ENCODE data around the gene HBA1. TPM values are rescaled to one million over a fixed set of nuclear protein-coding genes. Genes with fewer than 3 reads are reported as not detected.
"Not testable (repeated sequence)": the region's sequence is repeated elsewhere in the genome, so short reads cannot be mapped to it uniquely, and the experiment has no call there.

The HBA1 gene
- polyA plus RNA-seq = under 1 TPM; 0.47 to 0.55 TPM

DNA sequence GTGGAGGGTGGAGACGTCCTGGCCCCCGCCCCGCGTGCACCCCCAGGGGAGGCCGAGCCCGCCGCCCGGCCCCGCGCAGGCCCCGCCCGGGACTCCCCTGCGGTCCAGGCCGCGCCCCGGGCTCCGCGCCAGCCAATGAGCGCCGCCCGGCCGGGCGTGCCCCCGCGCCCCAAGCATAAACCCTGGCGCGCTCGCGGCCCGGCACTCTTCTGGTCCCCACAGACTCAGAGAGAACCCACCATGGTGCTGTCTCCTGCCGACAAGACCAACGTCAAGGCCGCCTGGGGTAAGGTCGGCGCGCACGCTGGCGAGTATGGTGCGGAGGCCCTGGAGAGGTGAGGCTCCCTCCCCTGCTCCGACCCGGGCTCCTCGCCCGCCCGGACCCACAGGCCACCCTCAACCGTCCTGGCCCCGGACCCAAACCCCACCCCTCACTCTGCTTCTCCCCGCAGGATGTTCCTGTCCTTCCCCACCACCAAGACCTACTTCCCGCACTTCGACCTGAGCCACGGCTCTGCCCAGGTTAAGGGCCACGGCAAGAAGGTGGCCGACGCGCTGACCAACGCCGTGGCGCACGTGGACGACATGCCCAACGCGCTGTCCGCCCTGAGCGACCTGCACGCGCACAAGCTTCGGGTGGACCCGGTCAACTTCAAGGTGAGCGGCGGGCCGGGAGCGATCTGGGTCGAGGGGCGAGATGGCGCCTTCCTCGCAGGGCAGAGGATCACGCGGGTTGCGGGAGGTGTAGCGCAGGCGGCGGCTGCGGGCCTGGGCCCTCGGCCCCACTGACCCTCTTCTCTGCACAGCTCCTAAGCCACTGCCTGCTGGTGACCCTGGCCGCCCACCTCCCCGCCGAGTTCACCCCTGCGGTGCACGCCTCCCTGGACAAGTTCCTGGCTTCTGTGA is at the start of gene HBA1:
HBA1 (plus strand) TSS at position 204 of the 906 bp plus-strand sequence; CDS start at position 241, 37 bp downstream.
- not testable (repeated sequence) for H3K9me3 ChIP-seq (ENCODE audit: control insufficient read depth in 2 of 2, insufficient read depth in 1 of 2, low read depth in 1 of 2, low read length in 1 of 2); H3K4me3 ChIP-seq (ENCODE audit: low read depth in 1 of 2, low read length in 2 of 2); H3K27ac ChIP-seq (ENCODE audit: low read depth in 2 of 2, low read length in 1 of 2); H3K36me3 ChIP-seq (ENCODE audit: control insufficient read depth in 2 of 2, insufficient read depth in 2 of 2, low read length in 1 of 2)
- H3K4me1 ChIP-seq (ENCODE audit: control insufficient read depth in 2 of 2, insufficient read depth in 2 of 2, low read length in 1 of 2) = peaks cover 5 to 11% of the 10 kb centered on the region in 2 donors
- peaks cover 7 to 17% of the 10 kb centered on the region in 2 donors for H3K27me3 ChIP-seq (ENCODE audit: control insufficient read depth in 1 of 2, insufficient read depth in 2 of 2, low read length in 2 of 2)
- WGBS, 2 donors = 5% methylated on average over 25 to 43 of the region's 88 CpGs

DNA sequence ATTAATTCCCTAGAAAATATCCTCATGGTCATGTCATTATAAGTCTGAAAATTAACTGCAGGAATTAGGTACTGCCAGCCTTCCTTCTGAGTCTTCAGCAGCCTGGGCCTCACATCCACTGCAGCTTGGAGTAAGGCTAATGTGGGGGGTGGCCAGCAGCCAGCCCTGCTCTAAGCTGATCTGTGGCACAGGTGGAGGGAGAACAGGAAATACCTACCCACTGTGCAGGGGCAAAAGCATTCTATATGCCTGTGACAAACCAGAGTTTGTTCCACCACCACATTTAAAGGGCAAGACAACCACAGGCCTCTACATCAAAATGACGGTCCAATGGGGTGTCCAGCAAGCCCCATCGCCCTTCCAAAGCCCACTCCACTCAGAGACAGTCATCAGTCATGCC is 47.4 kb upstream of the HBA1 start:
- Histone ChIP-seq H3K27ac (ENCODE audit: low read depth in 2 of 2, low read length in 1 of 2) (no peak overlapping the region), H3K27me3 (ENCODE audit: control insufficient read depth in 1 of 2, insufficient read depth in 2 of 2, low read length in 2 of 2) (no peaks in the 10 kb centered on the region), H3K9me3 (ENCODE audit: control insufficient read depth in 2 of 2, insufficient read depth in 1 of 2, low read depth in 1 of 2, low read length in 1 of 2) (no peaks in the 10 kb centered on the region), H3K4me3 (ENCODE audit: low read depth in 1 of 2, low read length in 2 of 2) (no peak overlapping the region), H3K4me1 (ENCODE audit: control insufficient read depth in 2 of 2, insufficient read depth in 2 of 2, low read length in 1 of 2) (no peaks in the 10 kb centered on the region), H3K36me3 (ENCODE audit: control insufficient read depth in 2 of 2, insufficient read depth in 2 of 2, low read length in 1 of 2) (peaks cover 0 to 6% of the 10 kb centered on the region in 2 donors)
- 84 to 96% methylated on average over 2 of the region's 2 CpGs for WGBS, 2 donors

DNA sequence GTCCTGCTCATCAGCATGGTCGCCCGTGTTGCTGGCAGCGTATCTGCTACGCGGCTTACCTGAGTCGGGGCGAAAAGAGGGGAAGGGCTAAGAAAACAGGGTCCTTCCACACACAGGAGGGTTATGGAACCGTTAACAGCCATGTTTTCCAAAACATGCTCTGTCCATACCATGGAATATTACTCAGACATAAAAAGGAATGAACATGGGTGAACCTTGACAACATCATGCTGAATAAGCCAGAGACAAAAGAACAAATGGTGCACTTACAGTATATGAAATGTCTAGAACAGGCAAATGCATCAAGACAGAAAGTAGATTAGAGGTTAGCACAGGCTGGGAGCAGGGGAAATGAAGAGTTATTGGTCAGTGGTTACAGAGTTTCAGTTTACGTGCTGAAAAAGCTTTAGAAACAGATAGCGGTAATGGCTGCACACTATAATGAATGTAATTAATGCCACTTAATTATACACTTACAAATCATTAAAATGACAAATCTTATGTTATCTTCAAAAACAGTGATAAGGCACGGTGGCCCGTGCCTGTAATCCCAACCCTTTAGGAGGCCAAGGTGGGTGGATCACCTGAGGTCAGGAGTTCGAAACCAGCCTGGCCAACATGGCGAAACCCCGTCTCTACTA is 45.8 kb upstream of the HBA1 start:
- H3K27me3 ChIP-seq (ENCODE audit: control insufficient read depth in 1 of 2, insufficient read depth in 2 of 2, low read length in 2 of 2) = no peaks in the 10 kb centered on the region
- WGBS, 2 donors = 92 to 94% methylated on average over 15 of the region's 15 CpGs
- no peaks in the 10 kb centered on the region for H3K4me1 ChIP-seq (ENCODE audit: control insufficient read depth in 2 of 2, insufficient read depth in 2 of 2, low read length in 1 of 2)

DNA sequence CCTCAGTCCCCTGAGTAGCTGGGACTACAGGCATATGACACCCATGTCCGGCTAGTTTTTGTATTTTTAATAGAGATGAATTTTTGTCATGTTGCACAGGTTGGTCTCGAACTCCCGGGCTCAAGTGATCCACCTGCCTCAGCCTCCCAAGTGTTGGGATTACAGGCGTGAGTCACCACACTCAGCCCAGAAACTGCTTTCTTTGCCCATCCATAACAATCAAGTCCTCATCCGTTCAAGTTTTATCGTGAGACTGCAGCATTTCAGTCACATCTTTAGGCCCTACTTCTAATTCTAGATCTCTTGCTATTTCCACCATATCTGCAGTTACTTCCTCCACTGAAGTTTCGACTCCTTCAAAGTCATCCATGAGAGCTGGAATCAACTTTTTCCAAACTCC is 44.4 kb upstream of the HBA1 start:
- H3K27me3 ChIP-seq (ENCODE audit: control insufficient read depth in 1 of 2, insufficient read depth in 2 of 2, low read length in 2 of 2) = no peaks in the 10 kb centered on the region
- H3K36me3 ChIP-seq (ENCODE audit: control insufficient read depth in 2 of 2, insufficient read depth in 2 of 2, low read length in 1 of 2) = peaks cover 0 to 6% of the 10 kb centered on the region in 2 donors
- WGBS, 2 donors = 94 to 95% methylated on average over 7 of the region's 7 CpGs
- H3K4me1 ChIP-seq (ENCODE audit: control insufficient read depth in 2 of 2, insufficient read depth in 2 of 2, low read length in 1 of 2) = peaks cover 0 to under 1% of the 10 kb centered on the region in 2 donors
- no peak overlapping the region for H3K4me3 ChIP-seq (ENCODE audit: low read depth in 1 of 2, low read length in 2 of 2)
- H3K9me3 ChIP-seq (ENCODE audit: control insufficient read depth in 2 of 2, insufficient read depth in 1 of 2, low read depth in 1 of 2, low read length in 1 of 2) = no peaks in the 10 kb centered on the region
- H3K27ac ChIP-seq (ENCODE audit: low read depth in 2 of 2, low read length in 1 of 2) = no peak overlapping the region

More for the DNA sequence above, 45.8 kb upstream of the HBA1 start:
- H3K27ac ChIP-seq (ENCODE audit: low read depth in 2 of 2, low read length in 1 of 2) = no peak overlapping the region
- no peak overlapping the region for H3K4me3 ChIP-seq (ENCODE audit: low read depth in 1 of 2, low read length in 2 of 2)
- peaks cover 0 to 6% of the 10 kb centered on the region in 2 donors for H3K36me3 ChIP-seq (ENCODE audit: control insufficient read depth in 2 of 2, insufficient read depth in 2 of 2, low read length in 1 of 2)
- no peaks in the 10 kb centered on the region for H3K9me3 ChIP-seq (ENCODE audit: control insufficient read depth in 2 of 2, insufficient read depth in 1 of 2, low read depth in 1 of 2, low read length in 1 of 2)

DNA sequence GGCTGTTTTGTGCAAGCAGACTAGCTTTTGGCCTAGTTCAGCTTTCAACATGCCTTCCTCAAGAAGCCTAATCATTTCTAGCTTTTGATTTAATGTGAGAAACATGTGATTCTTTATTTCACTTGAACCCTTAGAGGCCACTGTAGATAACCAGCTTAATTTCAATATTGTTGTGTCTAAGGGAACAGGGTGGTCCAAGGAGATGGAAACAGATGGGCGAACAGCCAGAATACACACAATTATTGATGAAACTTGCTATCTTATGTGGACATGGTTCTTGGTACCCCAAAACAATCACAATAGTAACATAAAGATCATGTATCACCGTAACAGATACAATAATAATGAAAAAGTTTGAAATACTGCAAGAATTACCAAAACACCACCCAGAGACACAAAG is 42.8 kb upstream of the HBA1 start:
- Histone ChIP-seq H3K27me3 (ENCODE audit: control insufficient read depth in 1 of 2, insufficient read depth in 2 of 2, low read length in 2 of 2) (no peaks in the 10 kb centered on the region), H3K36me3 (ENCODE audit: control insufficient read depth in 2 of 2, insufficient read depth in 2 of 2, low read length in 1 of 2) (peaks cover 0 to 6% of the 10 kb centered on the region in 2 donors), H3K4me1 (ENCODE audit: control insufficient read depth in 2 of 2, insufficient read depth in 2 of 2, low read length in 1 of 2) (peaks cover 0 to 2% of the 10 kb centered on the region in 2 donors), H3K27ac (ENCODE audit: low read depth in 2 of 2, low read length in 1 of 2) (no peak overlapping the region), H3K9me3 (ENCODE audit: control insufficient read depth in 2 of 2, insufficient read depth in 1 of 2, low read depth in 1 of 2, low read length in 1 of 2) (no peaks in the 10 kb centered on the region), H3K4me3 (ENCODE audit: low read depth in 1 of 2, low read length in 2 of 2) (no peak overlapping the region)
- WGBS, 2 donors = 95 to 98% methylated on average over 2 of the region's 2 CpGs

DNA sequence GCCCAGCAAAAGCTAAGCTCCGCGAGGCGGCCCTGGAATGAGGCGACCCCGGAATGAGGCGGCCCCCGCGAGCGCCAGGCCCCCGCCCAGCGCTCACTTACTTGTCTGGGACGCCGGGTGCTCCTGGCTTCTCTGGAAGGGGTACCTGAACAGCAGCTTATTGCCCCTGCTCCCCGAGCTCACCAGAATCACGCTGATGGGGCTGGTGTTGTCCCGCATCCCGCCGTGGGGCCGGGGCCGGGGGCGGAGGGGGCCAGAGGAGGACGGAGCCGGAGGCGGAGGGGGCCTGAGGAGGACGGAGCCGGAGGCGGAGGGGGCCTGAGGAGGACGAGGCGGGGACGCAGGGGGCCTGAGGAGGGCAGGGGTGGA is 38.4 kb upstream of the HBA1 start:
- H3K27me3 ChIP-seq (ENCODE audit: control insufficient read depth in 1 of 2, insufficient read depth in 2 of 2, low read length in 2 of 2) = no peaks in the 10 kb centered on the region
- peak overlapping the region; percentile 77 to 99 for H3K4me3 ChIP-seq (ENCODE audit: low read depth in 1 of 2, low read length in 2 of 2)
- H3K36me3 ChIP-seq (ENCODE audit: control insufficient read depth in 2 of 2, insufficient read depth in 2 of 2, low read length in 1 of 2) = no peaks in the 10 kb centered on the region
- peaks cover 0 to 2% of the 10 kb centered on the region in 2 donors for H3K4me1 ChIP-seq (ENCODE audit: control insufficient read depth in 2 of 2, insufficient read depth in 2 of 2, low read length in 1 of 2)
- WGBS, 2 donors = 1% methylated on average over 28 to 30 of the region's 30 CpGs
- H3K27ac ChIP-seq (ENCODE audit: low read depth in 2 of 2, low read length in 1 of 2) = peak overlapping the region in 1 of 2 donors; percentile 26
- H3K9me3 ChIP-seq (ENCODE audit: control insufficient read depth in 2 of 2, insufficient read depth in 1 of 2, low read depth in 1 of 2, low read length in 1 of 2) = no peaks in the 10 kb centered on the region

DNA sequence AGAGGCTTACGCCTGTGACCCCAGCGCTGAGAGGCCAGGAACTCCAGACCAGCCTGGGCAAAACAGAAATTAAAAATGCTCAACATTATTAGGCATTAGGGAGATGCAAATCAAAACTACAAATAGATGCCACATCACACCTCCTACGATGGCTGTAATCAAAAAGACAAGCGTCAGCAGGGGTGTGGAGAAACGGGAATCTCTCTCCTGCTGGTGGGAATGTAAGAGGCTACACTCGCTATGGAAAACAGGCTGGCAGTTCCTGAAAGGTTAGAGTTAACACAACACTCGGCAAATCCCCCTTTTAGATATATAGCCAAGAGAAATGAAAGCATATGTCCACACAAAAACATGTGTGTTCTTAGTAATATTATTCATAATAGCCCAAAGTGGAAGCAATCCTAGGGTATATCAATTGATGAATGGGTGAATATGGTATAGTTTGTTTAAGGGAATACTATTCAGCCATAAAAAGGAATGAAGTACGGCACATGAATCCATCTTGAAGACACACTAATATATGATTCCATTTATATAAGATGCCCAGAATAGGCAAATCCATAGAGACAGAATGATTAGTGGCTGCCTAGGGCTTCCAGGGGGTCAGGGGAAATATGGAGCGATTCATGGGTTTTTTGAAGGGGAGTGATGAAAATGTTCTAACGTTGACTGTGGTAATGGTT is 36.2 kb upstream of the HBA1 start:
- Histone ChIP-seq H3K27me3 (ENCODE audit: control insufficient read depth in 1 of 2, insufficient read depth in 2 of 2, low read length in 2 of 2) (no peaks in the 10 kb centered on the region), H3K4me1 (ENCODE audit: control insufficient read depth in 2 of 2, insufficient read depth in 2 of 2, low read length in 1 of 2) (peaks cover 0 to 2% of the 10 kb centered on the region in 2 donors), H3K9me3 (ENCODE audit: control insufficient read depth in 2 of 2, insufficient read depth in 1 of 2, low read depth in 1 of 2, low read length in 1 of 2) (no peaks in the 10 kb centered on the region), H3K27ac (ENCODE audit: low read depth in 2 of 2, low read length in 1 of 2) (no peak overlapping the region), H3K36me3 (ENCODE audit: control insufficient read depth in 2 of 2, insufficient read depth in 2 of 2, low read length in 1 of 2) (no peaks in the 10 kb centered on the region), H3K4me3 (ENCODE audit: low read depth in 1 of 2, low read length in 2 of 2) (no peak overlapping the region)
- WGBS, 2 donors = 67 to 71% methylated on average over 10 of the region's 10 CpGs

DNA sequence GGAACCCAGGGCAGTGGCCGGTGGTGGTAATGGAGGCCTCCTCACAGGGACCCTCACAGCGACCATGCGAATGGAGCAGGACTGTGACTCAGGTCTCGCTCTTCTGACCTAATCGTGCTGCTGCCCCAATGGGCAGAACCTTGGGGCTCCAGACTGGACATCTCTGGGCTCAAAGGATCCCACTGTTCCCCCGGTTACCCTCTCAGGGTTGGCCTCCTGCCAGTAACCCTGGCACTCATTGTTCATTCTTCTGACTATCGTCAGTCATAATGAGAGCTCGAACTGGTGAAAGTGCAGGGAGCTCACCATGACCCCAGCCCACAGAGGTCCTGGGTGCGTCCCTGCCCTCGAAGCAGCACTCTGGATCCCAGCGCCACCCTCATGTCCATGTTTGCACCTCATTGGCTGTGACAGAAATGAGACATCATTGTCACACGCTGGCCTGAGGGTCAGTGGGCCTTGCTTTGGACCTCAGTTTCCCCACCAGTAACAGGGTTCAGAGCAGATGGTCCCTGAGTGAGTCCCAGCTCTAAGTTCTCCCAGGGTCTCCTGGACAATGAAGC is 34.0 kb upstream of the HBA1 start:
- peaks cover 0 to 2% of the 10 kb centered on the region in 2 donors for H3K27me3 ChIP-seq (ENCODE audit: control insufficient read depth in 1 of 2, insufficient read depth in 2 of 2, low read length in 2 of 2)

DNA sequence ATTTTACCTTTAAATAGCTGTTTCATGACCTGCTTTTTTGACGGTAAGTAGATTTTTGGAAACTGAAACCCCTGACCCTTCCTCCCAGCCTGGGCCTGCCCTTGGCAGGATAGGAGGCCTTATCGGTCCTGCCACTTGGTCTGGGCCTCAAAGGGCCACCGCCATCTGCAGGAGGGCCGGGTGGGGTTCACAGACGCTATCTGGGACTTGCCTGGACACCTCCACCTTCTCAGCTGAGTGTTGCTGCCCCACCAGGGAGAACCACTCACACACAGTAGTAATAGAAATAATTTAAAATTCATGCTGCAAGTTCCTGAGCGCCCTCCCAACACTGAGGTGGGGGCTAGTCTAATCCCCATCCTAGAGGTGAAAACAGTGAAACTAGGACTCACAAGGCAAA is 33.4 kb upstream of the HBA1 start:
- no peaks in the 10 kb centered on the region for H3K4me1 ChIP-seq (ENCODE audit: control insufficient read depth in 2 of 2, insufficient read depth in 2 of 2, low read length in 1 of 2)
- WGBS, 2 donors = 75 to 81% methylated on average over 6 of the region's 6 CpGs
- no peak overlapping the region for H3K4me3 ChIP-seq (ENCODE audit: low read depth in 1 of 2, low read length in 2 of 2)
- peaks cover 0 to 2% of the 10 kb centered on the region in 2 donors for H3K27me3 ChIP-seq (ENCODE audit: control insufficient read depth in 1 of 2, insufficient read depth in 2 of 2, low read length in 2 of 2)
- H3K9me3 ChIP-seq (ENCODE audit: control insufficient read depth in 2 of 2, insufficient read depth in 1 of 2, low read depth in 1 of 2, low read length in 1 of 2) = no peaks in the 10 kb centered on the region
- H3K36me3 ChIP-seq (ENCODE audit: control insufficient read depth in 2 of 2, insufficient read depth in 2 of 2, low read length in 1 of 2) = no peaks in the 10 kb centered on the region
- H3K27ac ChIP-seq (ENCODE audit: low read depth in 2 of 2, low read length in 1 of 2) = no peak overlapping the region

More for the DNA sequence above, 34.0 kb upstream of the HBA1 start:
- Histone ChIP-seq H3K27ac (ENCODE audit: low read depth in 2 of 2, low read length in 1 of 2) (no peak overlapping the region), H3K36me3 (ENCODE audit: control insufficient read depth in 2 of 2, insufficient read depth in 2 of 2, low read length in 1 of 2) (no peaks in the 10 kb centered on the region), H3K9me3 (ENCODE audit: control insufficient read depth in 2 of 2, insufficient read depth in 1 of 2, low read depth in 1 of 2, low read length in 1 of 2) (no peaks in the 10 kb centered on the region), H3K4me3 (ENCODE audit: low read depth in 1 of 2, low read length in 2 of 2) (no peak overlapping the region), H3K4me1 (ENCODE audit: control insufficient read depth in 2 of 2, insufficient read depth in 2 of 2, low read length in 1 of 2) (no peaks in the 10 kb centered on the region)
- WGBS, 2 donors = 68 to 76% methylated on average over 12 of the region's 12 CpGs

Measured in esophagus (tissue), 2 donors.